B cell (primary cell): ENCODE data around the gene MOSPD3. TPM values are rescaled to one million over a fixed set of nuclear protein-coding genes. Genes with fewer than 3 reads are reported as not detected.

Experiments used
- ATAC-seq: fragments of 200-7000 bp; cut with Tn5 transposase; one replicate; pipeline ENCODE4 v1.10.0; 2021; ENCODE audit warnings: low read depth, mild to moderate bottlenecking, moderate number of reproducible peaks, moderate library complexity
- CTCF ChIA-PET: fragments of 350-600 bp; sonication (Branson Sonifier 250); formaldehyde crosslinking; loops from one replicate; lab custom pipeline; 2021; ENCODE audit warnings: antibody characterized with exemption, inconsistent platforms; lab: Charles Lee
- POLR2A ChIA-PET: fragments of 350-600 bp; sonication (Branson Sonifier 250); formaldehyde crosslinking; loops from one replicate; lab custom pipeline; 2021; ENCODE audit warnings: antibody characterized with exemption; lab: Charles Lee
- DNase-seq: peaks from one replicate; pipeline ENCODE4 v3.0.0; 2013
- H2AFZ ChIP-seq: 2 replicates; pipeline ENCODE4 v1.6.1; 2012; ENCODE audit warnings: mild to moderate bottlenecking, low read depth, low read length; ENCODE audit not compliant: insufficient read depth, poor library complexity, severe bottlenecking
- H3K27ac ChIP-seq, 2 donors: 1 replicate in 1 of 2; 2 replicates in 1 of 2; pipeline ENCODE4 v1.5.1; 2012 to 2013; ENCODE audit warnings: low read length in 2 of 2, mild to moderate bottlenecking in 2 of 2, moderate library complexity in 1 of 2
- H3K27me3 ChIP-seq, 4 experiments: fragments of 200-600 bp in 1 of 4; sonication (generic) in 1 of 4; replicated peaks in 1 of 4; 1 replicate in 2 of 4; 2 replicates in 2 of 4; pipeline versions ENCODE4 v1.6.1 to v1.7.0; 2013 to 2016; ENCODE audit warnings: low read length in 3 of 4, mild to moderate bottlenecking in 2 of 4, mixed read lengths in 1 of 4, moderate library complexity in 1 of 4; ENCODE audit not compliant: insufficient read depth in 4 of 4, control insufficient read depth in 3 of 4; ENCODE audit errors: control extremely low read depth in 1 of 4
- H3K36me3 ChIP-seq, 2 experiments: replicated peaks in 1 of 2; 1 replicate in 1 of 2; 2 replicates in 1 of 2; pipeline versions ENCODE4 v1.6.1 to v1.7.1; 2013; ENCODE audit warnings: low read length in 1 of 2; ENCODE audit not compliant: insufficient read depth in 2 of 2, control insufficient read depth in 1 of 2; ENCODE audit errors: control extremely low read depth in 1 of 2, extremely low read depth in 1 of 2
- H3K4me1 ChIP-seq, 2 donors: fragments of 200-600 bp in 1 of 2; sonication (generic) in 1 of 2; 1 replicate in 1 of 2; 2 replicates in 1 of 2; pipeline versions ENCODE4 v1.5.1 to v1.6.1; 2013 to 2017; ENCODE audit warnings: low read length in 2 of 2; ENCODE audit not compliant: control insufficient read depth in 2 of 2, insufficient read depth in 2 of 2
- H3K4me2 ChIP-seq: replicated peaks from 2 replicates; pipeline ENCODE3; 2012; ENCODE audit warnings: mild to moderate bottlenecking, low read depth, low read length; ENCODE audit not compliant: poor library complexity, severe bottlenecking
- H3K4me3 ChIP-seq, 5 experiments: fragments of 200-600 bp in 1 of 5; sonication (generic) in 1 of 5; 1 replicate in 3 of 5; 2 replicates in 2 of 5; pipeline versions ENCODE4 v1.5.1 to v1.7.0; 2011 to 2016; ENCODE audit warnings: low read length in 4 of 5, mild to moderate bottlenecking in 4 of 5, low read depth in 2 of 5, control low read depth in 1 of 5, moderate library complexity in 1 of 5; ENCODE audit not compliant: insufficient read depth in 1 of 5; ENCODE audit errors: control extremely low read depth in 1 of 5, extremely low read depth in 1 of 5
- H3K79me2 ChIP-seq: fragments of 200-600 bp; sonication (generic); one replicate; pipeline ENCODE4 v1.6.0; 2016; ENCODE audit warnings: low read length; ENCODE audit not compliant: control insufficient read depth, insufficient read depth
- H3K9ac ChIP-seq: fragments of 200-600 bp; sonication (generic); 2 replicates; pipeline ENCODE4 v1.6.1; 2017; ENCODE audit warnings: mild to moderate bottlenecking, low read length, moderate library complexity
- H3K9me3 ChIP-seq, 3 donors: one replicate each; pipeline versions ENCODE4 v1.6.1 to v1.7.1; 2013; ENCODE audit warnings: low read length in 2 of 3; ENCODE audit not compliant: control insufficient read depth in 2 of 3, insufficient read depth in 1 of 3; ENCODE audit errors: control extremely low read depth in 1 of 3
- H4K20me1 ChIP-seq: 2 replicates; pipeline ENCODE4 v1.6.0; 2012; ENCODE audit warnings: mild to moderate bottlenecking, low read length; ENCODE audit not compliant: insufficient read depth, control insufficient read depth, poor library complexity, severe bottlenecking
- H3K27ac Mint-ChIP-seq: one replicate; pipeline ENCODE4 v1.8.0; 2021; ENCODE audit warnings: mixed read lengths
- H3K27me3 Mint-ChIP-seq: one replicate; pipeline ENCODE4 v1.8.0; 2021; ENCODE audit warnings: mixed read lengths
- H3K4me1 Mint-ChIP-seq: one replicate; pipeline ENCODE4 v1.8.0; 2021; ENCODE audit warnings: mixed read lengths
- H3K4me3 Mint-ChIP-seq: one replicate; pipeline ENCODE4 v1.8.0; 2021; ENCODE audit warnings: mixed read lengths
- H3K9me3 Mint-ChIP-seq: one replicate; pipeline ENCODE4 v1.8.0; 2022; ENCODE audit warnings: mixed read lengths; ENCODE audit not compliant: insufficient read depth
- EZH2 ChIP-seq: IDR thresholded peaks from 2 replicates; pipeline ENCODE4 v1.6.1; 2012; ENCODE audit warnings: borderline replicate concordance, low read depth, mild to moderate bottlenecking, moderate library complexity, low read length; ENCODE audit not compliant: insufficient read depth, poor library complexity, severe bottlenecking
- WGBS: methylation state at CpG from one replicate; pipeline ENCODE4 v1.1.5; 2013; ENCODE audit warnings: missing lambda C conversion rate; ENCODE audit not compliant: insufficient coverage; 5-methylcytosine and 5-hydroxymethylcytosine counted together
- intact Hi-C: fragments of 100-400 bp; cut with micrococcal nuclease; formaldehyde crosslinking; loops from one replicate; pipeline ENCODE4 v1.10.0; 2022
- polyA plus RNA-seq: library from polyadenylated mRNA; depleted of rRNA; stranded (reverse); fragments of >200 nt; gene quantifications from 2 replicates; pipeline ENCODE4 v1.2.3, GENCODE V29; 2012
- total RNA-seq, 2 donors: library from RNA; stranded (reverse); fragments of 120-200 nt in 1 of 2; gene quantifications; 1 replicate in 1 of 2; 2 replicates in 1 of 2; pipeline versions ENCODE4 v1.2.3 to v1.2.4, GENCODE V29; 2013 to 2022
- TF ChIP-seq, protein P1 (sequence below): fragments of 200-600 bp; IDR thresholded peaks from one replicate; pipeline ENCODE4 v1.8.0; 2022; ENCODE audit warnings: antibody characterized with exemption, mild to moderate bottlenecking

The MOSPD3 gene
- total and polyA plus RNA-seq, 2 donors (not counting 1 experiment from before 2014, with no cell fraction given) = 18.8 to 19.2 TPM

GRCh38 chr7:100606313-100606712 lies 6.0 kb upstream of the MOSPD3 start:
- peaks cover 15 to 27% of the 10 kb centered on the region in 2 donors for H3K4me1 ChIP-seq
- no peaks in the 10 kb centered on the region for H3K27me3 ChIP-seq
- DNase-seq = no peak
- no peak for ATAC-seq
- Mint-ChIP-seq H3K9me3 (no peaks in the 10 kb centered on the region), H3K27me3 (no peaks in the 10 kb centered on the region), H3K27ac (no peak overlapping the region), H3K4me1 (peaks cover 14% of the 10 kb centered on the region), H3K4me3 (peak overlapping the region; percentile 90)
- no peak overlapping the region for H3K27ac ChIP-seq
- 90% methylated on average over 11 of the region's 12 CpGs for WGBS
- TF ChIP-seq EZH2 = no peak
- TF ChIP-seq, protein P1, sequence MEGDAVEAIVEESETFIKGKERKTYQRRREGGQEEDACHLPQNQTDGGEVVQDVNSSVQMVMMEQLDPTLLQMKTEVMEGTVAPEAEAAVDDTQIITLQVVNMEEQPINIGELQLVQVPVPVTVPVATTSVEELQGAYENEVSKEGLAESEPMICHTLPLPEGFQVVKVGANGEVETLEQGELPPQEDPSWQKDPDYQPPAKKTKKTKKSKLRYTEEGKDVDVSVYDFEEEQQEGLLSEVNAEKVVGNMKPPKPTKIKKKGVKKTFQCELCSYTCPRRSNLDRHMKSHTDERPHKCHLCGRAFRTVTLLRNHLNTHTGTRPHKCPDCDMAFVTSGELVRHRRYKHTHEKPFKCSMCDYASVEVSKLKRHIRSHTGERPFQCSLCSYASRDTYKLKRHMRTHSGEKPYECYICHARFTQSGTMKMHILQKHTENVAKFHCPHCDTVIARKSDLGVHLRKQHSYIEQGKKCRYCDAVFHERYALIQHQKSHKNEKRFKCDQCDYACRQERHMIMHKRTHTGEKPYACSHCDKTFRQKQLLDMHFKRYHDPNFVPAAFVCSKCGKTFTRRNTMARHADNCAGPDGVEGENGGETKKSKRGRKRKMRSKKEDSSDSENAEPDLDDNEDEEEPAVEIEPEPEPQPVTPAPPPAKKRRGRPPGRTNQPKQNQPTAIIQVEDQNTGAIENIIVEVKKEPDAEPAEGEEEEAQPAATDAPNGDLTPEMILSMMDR = no peak
- no peaks in the 10 kb centered on the region for H3K9me3 ChIP-seq
- ChIA-PET POLR2A (interaction anchor here (0.6 to 2.0 kb wide), 3 partner anchors 20 to 141 kb away, joined by 3 to 18 read pairs (median 5); partner anchors contain the start of genes FBXO24 and LRCH4), CTCF (interaction anchor here (0.6 to 1.8 kb wide), 6 partner anchors 15 to 99 kb away, joined by 3 to 5 read pairs (median 3); partner anchors contain the start of genes FBXO24, LRCH4 and POP7)
- H3K36me3 ChIP-seq = no peaks in the 10 kb centered on the region
- H4K20me1 ChIP-seq = no peaks in the 10 kb centered on the region
- no peak overlapping the region for H2AFZ ChIP-seq
- intact Hi-C loops = no loop called here
- no peak overlapping the region for H3K4me3 ChIP-seq
- H3K79me2 ChIP-seq = no peaks in the 10 kb centered on the region
- no peak overlapping the region for H3K4me2 ChIP-seq
- H3K9ac ChIP-seq = no peak overlapping the region

GRCh38 chr7:100607111-100607510 lies 5.2 kb upstream of the MOSPD3 start:
- Histone ChIP-seq H3K27ac (no peak overlapping the region), H3K79me2 (no peaks in the 10 kb centered on the region), H3K4me2 (no peak overlapping the region), H3K4me1 (peaks cover 15 to 29% of the 10 kb centered on the region in 2 donors), H3K9ac (no peak overlapping the region), H3K36me3 (no peaks in the 10 kb centered on the region), H3K9me3 (no peaks in the 10 kb centered on the region), H2AFZ (no peak overlapping the region), H3K4me3 (no peak overlapping the region), H3K27me3 (no peaks in the 10 kb centered on the region), H4K20me1 (no peaks in the 10 kb centered on the region)
- intact Hi-C loops = no loop called here
- peak overlapping the region; percentile 56 for H3K4me3 Mint-ChIP-seq
- H3K27ac Mint-ChIP-seq = no peak overlapping the region
- peaks cover 18% of the 10 kb centered on the region for H3K4me1 Mint-ChIP-seq
- 94% methylated on average over 8 of the region's 8 CpGs for WGBS
- H3K9me3 Mint-ChIP-seq = no peaks in the 10 kb centered on the region
- ChIA-PET POLR2A (no interaction called here), CTCF (interaction anchor here (0.6 to 1.7 kb wide), 5 partner anchors 16 to 85 kb away, joined by 3 to 4 read pairs (median 4); partner anchors contain the start of genes FBXO24 and LRCH4)
- no peak for ATAC-seq
- no peaks in the 10 kb centered on the region for H3K27me3 Mint-ChIP-seq
- TF ChIP-seq, protein P1 = no peak
- TF ChIP-seq EZH2 = no peak
- DNase-seq = no peak
